Suprapubic skin (tissue), 4 donors: ENCODE measurements around the gene MFGE8.
"Not testable (repeated sequence)": the region's sequence is repeated elsewhere in the genome, so short reads cannot be mapped to it uniquely, and the experiment has no call there.

Experiments used
- POLR2A ChIP-seq, 2 donors: fragments of 450-650 bp; IDR thresholded peaks; one replicate each; pipeline ENCODE4 v1.6.1; 2017; ENCODE audit warnings: antibody characterized with exemption in 2 of 2, mild to moderate bottlenecking in 2 of 2, moderate library complexity in 2 of 2
- POLR2AphosphoS5 ChIP-seq, 3 donors: sonication (generic); formaldehyde crosslinking; IDR thresholded peaks; one replicate each; pipeline ENCODE4 v1.6.1; 2017; ENCODE audit warnings: antibody characterized with exemption in 3 of 3

- TF ChIP-seq POLR2AphosphoS5, POLR2A (IDR thresholded peaks at IDR 0.05): not testable (repeated sequence)
Measured at GRCh38 chr15:88934449-88934848, 21.3 kb upstream of the MFGE8 start.
